PC-3 (cell line): ENCODE data around the gene RHEX. TPM values are rescaled to one million over a fixed set of nuclear protein-coding genes. Genes with fewer than 3 reads are reported as not detected.

Experiments used
- ATAC-seq: fragments of 200-7000 bp; cut with Tn5 transposase; 2 replicates; pipeline ENCODE4 v1.9.1; 2020; ENCODE audit warnings: mild to moderate bottlenecking, moderate library complexity
- BruUV-seq: library from RNA; stranded (reverse); fragments of 400-500 nt; replicated peaks from 2 replicates; lab custom pipeline; 2021; lab: Mats Ljungman, UMichigan
- CTCF ChIA-PET: fragments of 300-600 bp; sonication (Branson Sonifier 250); formaldehyde crosslinking; loops from one replicate; lab custom pipeline; 2022; ENCODE audit warnings: antibody characterized with exemption; lab: Charles Lee
- POLR2A ChIA-PET: fragments of 300-600 bp; sonication (Branson Sonifier 250); formaldehyde crosslinking; loops from one replicate; lab custom pipeline; 2022; ENCODE audit warnings: antibody characterized with exemption; ENCODE audit not compliant: unreplicated experiment; lab: Charles Lee
- DNase-seq: peaks from one replicate; pipeline ENCODE4 v3.0.0-alpha.2; 2015
- H2AFZ ChIP-seq: fragments of 300-600 bp; sonication (generic); 2 replicates; pipeline ENCODE4 v1.6.0; 2016; ENCODE audit warnings: antibody characterized with exemption, low read length
- H3F3A ChIP-seq: fragments of 300-600 bp; sonication (generic); one replicate; pipeline ENCODE4 v1.6.0; 2017; ENCODE audit warnings: antibody characterized with exemption, low read length, control low read depth, mild to moderate bottlenecking; ENCODE audit not compliant: unreplicated experiment
- H3K27ac ChIP-seq: fragments of 300-600 bp; sonication (generic); 2 replicates; pipeline ENCODE4 v1.5.1; 2016; ENCODE audit warnings: mild to moderate bottlenecking, low read length
- H3K27me3 ChIP-seq: fragments of 300-600 bp; sonication (generic); 2 replicates; pipeline ENCODE4 v1.6.1; 2016; ENCODE audit warnings: low read length, mixed read lengths
- H3K36me3 ChIP-seq: fragments of 300-600 bp; sonication (generic); 2 replicates; pipeline ENCODE4 v1.6.1; 2016; ENCODE audit warnings: low read depth, mixed run types, low read length, mixed read lengths
- H3K4me1 ChIP-seq: fragments of 300-600 bp; sonication (generic); 2 replicates; pipeline ENCODE4 v1.5.1; 2016; ENCODE audit warnings: low read length; ENCODE audit not compliant: insufficient read depth
- H3K4me2 ChIP-seq: fragments of 300-600 bp; sonication (generic); 2 replicates; pipeline ENCODE4 v1.6.0; 2016; ENCODE audit warnings: low read length
- H3K4me3 ChIP-seq: fragments of 300-600 bp; sonication (generic); 2 replicates; pipeline ENCODE4 v1.5.1; 2016; ENCODE audit warnings: mild to moderate bottlenecking, low read length, mixed read lengths
- H3K79me2 ChIP-seq: fragments of 300-600 bp; sonication (generic); 2 replicates; pipeline ENCODE4 v1.6.1; 2017; ENCODE audit warnings: low read length, mixed read lengths
- H3K9ac ChIP-seq: fragments of 300-600 bp; sonication (generic); 2 replicates; pipeline ENCODE4 v1.6.0; 2016; ENCODE audit warnings: mild to moderate bottlenecking, low read length
- H3K9me2 ChIP-seq: fragments of 300-600 bp; sonication (generic); replicated peaks from 2 replicates; pipeline ENCODE4 v1.6.1; 2016; ENCODE audit warnings: mixed run types, low read length, mixed read lengths
- H3K9me3 ChIP-seq: fragments of 300-600 bp; sonication (generic); 2 replicates; pipeline ENCODE4 v1.6.1; 2016; ENCODE audit warnings: low read length, mixed read lengths
- H4K20me1 ChIP-seq: fragments of 300-600 bp; sonication (generic); 2 replicates; pipeline ENCODE4 v1.6.1; 2016; ENCODE audit warnings: low read length, mixed read lengths
- EZH2 ChIP-seq: fragments of 300-600 bp; sonication (generic); IDR thresholded peaks from one replicate; pipeline ENCODE4 v1.6.1; 2017; ENCODE audit warnings: antibody characterized with exemption, mild to moderate bottlenecking, low read length; ENCODE audit not compliant: unreplicated experiment
- EZH2phosphoT487 ChIP-seq: fragments of 300-600 bp; sonication (generic); IDR thresholded peaks from 2 replicates; pipeline ENCODE4 v1.6.1; 2018; ENCODE audit warnings: mild to moderate bottlenecking, antibody characterized with exemption, low read length, borderline replicate concordance
- intact Hi-C: fragments of 100-400 bp; cut with micrococcal nuclease; formaldehyde crosslinking; loops from 2 replicates; pipeline ENCODE4 v1.9.0; 2023
- total RNA-seq: library from RNA; depleted of rRNA; stranded (reverse); fragments of >200 nt; gene quantifications from 2 replicates; pipeline ENCODE4 v1.2.3, GENCODE V29; 2014
- TF ChIP-seq, protein P1 (sequence below): fragments of 300-600 bp; sonication (generic); conservative IDR thresholded peaks from 2 replicates; pipeline ENCODE4 v1.5.1; 2017; ENCODE audit warnings: antibody characterized with exemption, low read depth, mild to moderate bottlenecking, low read length

RHEX gene
- total RNA-seq, 1 experiment from 2014 or later: not detected

GRCh38 chr1:206112600-206113301 is 59.8 kb downstream of the RHEX start:
- peaks cover 15% of the 10 kb centered on the region for H3K27me3 ChIP-seq
- H3F3A ChIP-seq: no peaks in the 10 kb centered on the region
- H4K20me1 ChIP-seq: no peaks in the 10 kb centered on the region
- ChIA-PET CTCF (no interaction called here), POLR2A (no interaction called here)
- H3K9me2 ChIP-seq: no peaks in the 10 kb centered on the region
- H3K79me2 ChIP-seq: no peaks in the 10 kb centered on the region
- no TSS peak for BruUV-seq
- no peak overlapping the region for H3K9ac ChIP-seq
- H3K4me1 ChIP-seq: 0 out of 2 replicates have a peak, but pooled peaks cover 7% of the 10 kb centered on the region
- H3K9me3 ChIP-seq: no peaks in the 10 kb centered on the region
- no peak overlapping the region for H3K27ac ChIP-seq
- H3K4me2 ChIP-seq: no peak overlapping the region
- ATAC-seq: no peak
- intact Hi-C loops: no loop called here
- TF ChIP-seq, protein P1, sequence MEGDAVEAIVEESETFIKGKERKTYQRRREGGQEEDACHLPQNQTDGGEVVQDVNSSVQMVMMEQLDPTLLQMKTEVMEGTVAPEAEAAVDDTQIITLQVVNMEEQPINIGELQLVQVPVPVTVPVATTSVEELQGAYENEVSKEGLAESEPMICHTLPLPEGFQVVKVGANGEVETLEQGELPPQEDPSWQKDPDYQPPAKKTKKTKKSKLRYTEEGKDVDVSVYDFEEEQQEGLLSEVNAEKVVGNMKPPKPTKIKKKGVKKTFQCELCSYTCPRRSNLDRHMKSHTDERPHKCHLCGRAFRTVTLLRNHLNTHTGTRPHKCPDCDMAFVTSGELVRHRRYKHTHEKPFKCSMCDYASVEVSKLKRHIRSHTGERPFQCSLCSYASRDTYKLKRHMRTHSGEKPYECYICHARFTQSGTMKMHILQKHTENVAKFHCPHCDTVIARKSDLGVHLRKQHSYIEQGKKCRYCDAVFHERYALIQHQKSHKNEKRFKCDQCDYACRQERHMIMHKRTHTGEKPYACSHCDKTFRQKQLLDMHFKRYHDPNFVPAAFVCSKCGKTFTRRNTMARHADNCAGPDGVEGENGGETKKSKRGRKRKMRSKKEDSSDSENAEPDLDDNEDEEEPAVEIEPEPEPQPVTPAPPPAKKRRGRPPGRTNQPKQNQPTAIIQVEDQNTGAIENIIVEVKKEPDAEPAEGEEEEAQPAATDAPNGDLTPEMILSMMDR: no peak
- no peak for TF ChIP-seq EZH2
- TF ChIP-seq EZH2phosphoT487: no peak
- H2AFZ ChIP-seq: no peak overlapping the region
- H3K4me3 ChIP-seq: no peak overlapping the region
- DNase-seq: no peak
- H3K36me3 ChIP-seq: peaks cover 3% of the 10 kb centered on the region; the same call in 1 of the 2 replicates

GRCh38 chr1:206114692-206115640 is 62.0 kb downstream of the RHEX start:
- BruUV-seq: no TSS peak
- CTCF ChIA-PET: interaction anchor here (0.6 to 0.7 kb wide), 2 partner anchors 25 to 256 kb away, joined by 3 read pairs; no protein-coding TSS in a partner anchor
- intact Hi-C loops: no loop called here

More at GRCh38 chr1:206114692-206115640, 62.0 kb downstream of the RHEX start:
- DNase-seq (no peak), ATAC-seq (no peak)
- H3K4me2 ChIP-seq: no peak overlapping the region
- no peak overlapping the region for H3K27ac ChIP-seq
- 0 out of 2 replicates have a peak, but pooled peaks cover 7% of the 10 kb centered on the region for H3K4me1 ChIP-seq
- H3K9me2 ChIP-seq: no peaks in the 10 kb centered on the region
- peaks cover 15% of the 10 kb centered on the region for H3K27me3 ChIP-seq
- H2AFZ ChIP-seq: no peak overlapping the region
- H3F3A ChIP-seq: no peaks in the 10 kb centered on the region
- no peak overlapping the region for H3K9ac ChIP-seq
- H3K4me3 ChIP-seq: no peak overlapping the region
- TF ChIP-seq EZH2phosphoT487 (no peak), EZH2 (no peak)
- TF ChIP-seq, protein P1: no peak
- H3K79me2 ChIP-seq: no peaks in the 10 kb centered on the region
- no peaks in the 10 kb centered on the region for H3K9me3 ChIP-seq
- H3K36me3 ChIP-seq: peaks cover 5% of the 10 kb centered on the region; the same call in 1 of the 2 replicates
- POLR2A ChIA-PET: no interaction called here
- no peaks in the 10 kb centered on the region for H4K20me1 ChIP-seq
